ENCODE data around the gene ATP5MK.

The ATP5MK gene

DNA sequence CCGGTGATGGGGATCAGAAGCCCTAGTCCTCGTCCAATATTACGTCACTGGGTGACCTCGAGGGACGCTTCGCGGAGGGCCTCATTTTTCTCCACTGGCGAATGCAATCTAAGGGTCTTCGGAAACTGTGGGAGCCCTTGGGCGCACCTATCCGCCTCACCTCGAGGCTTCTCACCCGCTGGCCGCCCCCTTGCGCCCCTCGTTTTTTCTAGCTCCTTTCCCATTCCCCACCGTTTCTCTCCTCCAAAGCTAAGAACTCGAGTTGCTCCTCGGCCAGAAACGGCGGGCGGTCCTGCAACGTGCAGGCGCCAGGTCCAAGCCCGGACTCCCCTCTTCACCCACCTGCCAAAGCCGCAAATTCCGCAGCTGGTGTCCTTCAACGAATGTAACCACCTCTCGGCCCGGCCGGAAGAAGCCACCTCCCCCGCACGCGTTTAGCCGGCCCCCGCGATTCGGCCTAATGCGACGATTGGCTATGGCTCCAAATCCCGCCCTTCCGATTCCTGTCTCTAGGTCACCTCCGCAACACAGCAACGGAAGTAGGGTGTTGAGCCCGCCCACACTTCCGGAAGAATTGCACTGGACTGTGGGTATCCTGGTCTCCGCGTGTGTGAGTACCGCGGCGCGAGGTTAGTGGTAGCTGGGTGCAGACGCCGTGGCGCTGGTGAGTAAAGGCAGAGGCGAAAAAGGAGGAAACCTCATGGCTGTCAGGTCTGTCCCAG is at the start of gene ATP5MK, which contains the start of gene PDCD11 (continued):
- no peak for TF ChIP-seq ZNF624 (tag by site-specific recombination; IDR thresholded peaks at IDR 0.05)

DNA sequence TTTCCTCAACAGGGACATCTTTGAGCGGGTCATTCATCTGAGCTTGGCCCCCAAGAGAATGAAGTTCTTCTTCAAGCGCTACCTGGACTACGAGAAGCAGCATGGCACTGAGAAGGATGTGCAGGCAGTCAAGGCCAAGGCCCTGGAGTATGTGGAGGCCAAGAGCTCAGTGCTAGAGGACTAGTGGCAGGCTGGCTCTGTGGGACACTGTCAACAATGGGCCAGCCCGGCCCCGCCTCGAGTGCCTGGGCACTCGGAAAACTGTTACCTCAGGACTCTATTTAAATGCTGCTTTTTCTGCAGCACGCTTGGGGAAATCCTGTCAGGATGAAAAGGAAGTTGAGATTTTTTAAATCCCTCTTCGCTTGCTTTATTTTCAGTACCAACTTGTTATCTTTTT is 49.1 kb upstream of the ATP5MK start:
- TF ChIP-seq KLF7 (tag by site-specific recombination; IDR thresholded peaks at IDR 0.05; ENCODE audit: borderline replicate concordance): no peak
- ChIA-PET POLR2A (interaction anchor here (0.5 kb wide), 1 partner anchor 16 kb away, joined by 3 read pairs; no protein-coding TSS in a partner anchor), CTCF (interaction anchor here (0.7 kb wide), 1 partner anchor 29 kb away, joined by 3 read pairs; no protein-coding TSS in a partner anchor)
- Histone ChIP-seq H3K4me1 (ENCODE audit: control insufficient read depth, insufficient read depth, low read length) (no peaks in the 10 kb centered on the region), H3K36me3 (ENCODE audit: control insufficient read depth in 2 of 2, insufficient read depth in 1 of 2, low read length in 2 of 2) (peaks cover 16 to 92% of the 10 kb centered on the region in 2 experiments; a peak in 2 of 3 replicates), H3K4me3 (ENCODE audit: low read depth, low read length) (no peak overlapping the region), H3K27ac (ENCODE audit: extremely low read depth, low read depth, low read length) (no peak overlapping the region), H3K9me3 (ENCODE audit: control insufficient read depth, insufficient read depth, low read depth, low read length) (no peaks in the 10 kb centered on the region)

DNA sequence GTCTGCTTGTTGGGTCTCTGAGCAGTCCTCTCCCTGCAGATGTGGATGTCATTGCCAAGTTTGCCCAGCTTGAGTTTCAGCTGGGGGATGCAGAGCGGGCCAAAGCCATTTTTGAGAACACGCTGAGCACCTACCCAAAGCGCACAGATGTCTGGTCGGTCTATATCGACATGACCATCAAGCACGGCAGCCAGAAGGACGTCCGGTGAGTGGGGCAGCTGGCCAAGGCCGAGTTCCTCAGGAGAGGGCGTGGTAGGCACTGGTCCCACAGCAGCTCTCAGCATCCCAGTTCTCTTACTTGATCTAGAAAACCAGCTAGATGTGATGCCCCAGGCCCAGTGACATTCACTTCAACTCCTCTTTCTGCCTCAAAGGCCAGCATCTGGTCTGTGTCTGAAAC is 48.2 kb upstream of the ATP5MK start:
- H3K9me3 ChIP-seq (ENCODE audit: control insufficient read depth, insufficient read depth, low read depth, low read length): no peaks in the 10 kb centered on the region
- no peaks in the 10 kb centered on the region for H3K4me1 ChIP-seq (ENCODE audit: control insufficient read depth, insufficient read depth, low read length)
- ChIA-PET CTCF (no interaction called here), POLR2A (interaction anchor here (0.6 kb wide), 1 partner anchor 19 kb away, joined by 4 read pairs; no protein-coding TSS in a partner anchor)
- H3K36me3 ChIP-seq (ENCODE audit: control insufficient read depth in 2 of 2, insufficient read depth in 1 of 2, low read length in 2 of 2): peaks cover 19 to 92% of the 10 kb centered on the region in 2 experiments; a peak in 2 of 3 replicates
- H3K27ac ChIP-seq (ENCODE audit: extremely low read depth, low read depth, low read length): no peak overlapping the region
- TF ChIP-seq ZBTB7A (tag by site-specific recombination; IDR thresholded peaks at IDR 0.05; ENCODE audit: low read depth): no peak
- TF ChIP-seq ZNF37A (tag by site-specific recombination; IDR thresholded peaks at IDR 0.05): no peak
- no peak for TF ChIP-seq YY1 (tag by site-specific recombination; IDR thresholded peaks at IDR 0.05)
- no peak for TF ChIP-seq ZNF610 (tag by site-specific recombination; IDR thresholded peaks at IDR 0.05; ENCODE audit: borderline replicate concordance)
- no peak for TF ChIP-seq ZBTB48 (tag by site-specific recombination; IDR thresholded peaks at IDR 0.05)
- no peak for TF ChIP-seq OSR2 (tag by site-specific recombination; IDR thresholded peaks at IDR 0.05)
- TF ChIP-seq ZNF23 (tag by site-specific recombination; IDR thresholded peaks at IDR 0.05; ENCODE audit: borderline replicate concordance): no peak
- TF ChIP-seq, protein P1, sequence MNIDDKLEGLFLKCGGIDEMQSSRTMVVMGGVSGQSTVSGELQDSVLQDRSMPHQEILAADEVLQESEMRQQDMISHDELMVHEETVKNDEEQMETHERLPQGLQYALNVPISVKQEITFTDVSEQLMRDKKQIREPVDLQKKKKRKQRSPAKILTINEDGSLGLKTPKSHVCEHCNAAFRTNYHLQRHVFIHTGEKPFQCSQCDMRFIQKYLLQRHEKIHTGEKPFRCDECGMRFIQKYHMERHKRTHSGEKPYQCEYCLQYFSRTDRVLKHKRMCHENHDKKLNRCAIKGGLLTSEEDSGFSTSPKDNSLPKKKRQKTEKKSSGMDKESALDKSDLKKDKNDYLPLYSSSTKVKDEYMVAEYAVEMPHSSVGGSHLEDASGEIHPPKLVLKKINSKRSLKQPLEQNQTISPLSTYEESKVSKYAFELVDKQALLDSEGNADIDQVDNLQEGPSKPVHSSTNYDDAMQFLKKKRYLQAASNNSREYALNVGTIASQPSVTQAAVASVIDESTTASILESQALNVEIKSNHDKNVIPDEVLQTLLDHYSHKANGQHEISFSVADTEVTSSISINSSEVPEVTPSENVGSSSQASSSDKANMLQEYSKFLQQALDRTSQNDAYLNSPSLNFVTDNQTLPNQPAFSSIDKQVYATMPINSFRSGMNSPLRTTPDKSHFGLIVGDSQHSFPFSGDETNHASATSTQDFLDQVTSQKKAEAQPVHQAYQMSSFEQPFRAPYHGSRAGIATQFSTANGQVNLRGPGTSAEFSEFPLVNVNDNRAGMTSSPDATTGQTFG (tag by site-specific recombination; IDR thresholded peaks at IDR 0.05; ENCODE audit: borderline replicate concordance): no peak
- H3K4me3 ChIP-seq (ENCODE audit: low read depth, low read length): no peak overlapping the region

DNA sequence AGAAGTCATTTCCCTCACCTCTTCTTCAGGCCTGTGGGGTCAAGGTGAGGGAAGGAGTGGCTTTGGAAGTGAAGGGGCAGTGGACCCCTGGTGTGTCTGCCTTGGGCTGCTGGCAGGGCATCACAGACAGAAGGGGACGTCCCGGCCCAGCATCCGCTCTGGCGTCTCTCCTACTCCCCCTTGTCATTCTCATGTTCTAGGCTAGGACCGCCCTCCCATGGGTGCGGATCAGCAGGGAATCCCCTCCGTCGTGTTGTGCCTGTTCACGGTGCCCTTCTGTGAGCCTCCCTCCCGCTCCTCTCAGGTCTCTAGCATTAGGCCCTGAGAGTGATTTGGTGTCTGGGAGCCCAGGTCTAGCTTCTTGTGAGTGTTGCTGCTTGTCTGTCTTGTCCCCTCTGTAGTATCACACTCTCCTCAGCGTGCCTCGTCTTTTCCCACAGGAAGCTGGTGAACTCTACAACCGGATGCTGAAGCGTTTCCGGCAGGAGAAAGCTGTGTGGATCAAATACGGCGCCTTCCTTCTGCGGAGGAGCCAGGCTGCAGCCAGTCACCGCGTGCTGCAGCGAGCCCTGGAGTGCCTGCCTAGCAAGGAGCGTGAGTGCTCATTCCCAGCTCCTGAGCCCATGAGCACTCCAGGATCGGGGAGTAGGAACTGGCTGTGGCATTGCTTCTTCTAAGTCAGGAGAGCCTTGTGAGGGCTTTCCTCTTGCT is 47.4 kb upstream of the ATP5MK start:
- Histone ChIP-seq H3K36me3 (ENCODE audit: control insufficient read depth in 2 of 2, insufficient read depth in 1 of 2, low read length in 2 of 2) (peaks cover 22 to 90% of the 10 kb centered on the region in 2 experiments; a peak in 2 of 3 replicates), H3K4me3 (ENCODE audit: low read depth, low read length) (no peak overlapping the region), H3K4me1 (ENCODE audit: control insufficient read depth, insufficient read depth, low read length) (no peaks in the 10 kb centered on the region), H3K9me3 (ENCODE audit: control insufficient read depth, insufficient read depth, low read depth, low read length) (no peaks in the 10 kb centered on the region), H3K27ac (ENCODE audit: extremely low read depth, low read depth, low read length) (no peak overlapping the region)
- CTCF ChIA-PET: interaction anchor here (1.1 kb wide), 1 partner anchor 42 kb away, joined by 4 read pairs; no protein-coding TSS in a partner anchor
- POLR2A ChIA-PET: interaction anchor here (0.6 kb wide), 2 partner anchors 20 to 207 kb away, joined by 3 to 4 read pairs; no protein-coding TSS in a partner anchor
- TF ChIP-seq ZIC2 (tag by site-specific recombination; IDR thresholded peaks at IDR 0.05) (no peak), ZNF184 (tag by site-specific recombination; IDR thresholded peaks at IDR 0.05) (no peak), ZNF324 (tag by site-specific recombination; IDR thresholded peaks at IDR 0.05) (no peak), ZNF571 (tag by site-specific recombination; IDR thresholded peaks at IDR 0.05) (no peak)
- TF ChIP-seq, protein P2, sequence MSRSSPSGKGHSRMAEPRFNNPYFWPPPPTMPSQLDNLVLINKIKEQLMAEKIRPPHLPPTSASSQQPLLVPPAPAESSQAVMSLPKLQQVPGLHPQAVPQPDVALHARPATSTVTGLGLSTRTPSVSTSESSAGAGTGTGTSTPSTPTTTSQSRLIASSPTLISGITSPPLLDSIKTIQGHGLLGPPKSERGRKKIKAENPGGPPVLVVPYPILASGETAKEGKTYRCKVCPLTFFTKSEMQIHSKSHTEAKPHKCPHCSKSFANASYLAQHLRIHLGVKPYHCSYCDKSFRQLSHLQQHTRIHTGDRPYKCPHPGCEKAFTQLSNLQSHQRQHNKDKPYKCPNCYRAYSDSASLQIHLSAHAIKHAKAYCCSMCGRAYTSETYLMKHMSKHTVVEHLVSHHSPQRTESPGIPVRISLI (tag by site-specific recombination; IDR thresholded peaks at IDR 0.05): no peak
- TF ChIP-seq, protein P3, sequence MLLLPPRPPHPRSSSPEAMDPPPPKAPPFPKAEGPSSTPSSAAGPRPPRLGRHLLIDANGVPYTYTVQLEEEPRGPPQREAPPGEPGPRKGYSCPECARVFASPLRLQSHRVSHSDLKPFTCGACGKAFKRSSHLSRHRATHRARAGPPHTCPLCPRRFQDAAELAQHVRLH (tag by site-specific recombination; IDR thresholded peaks at IDR 0.05): no peak
- TF ChIP-seq, protein P4, sequence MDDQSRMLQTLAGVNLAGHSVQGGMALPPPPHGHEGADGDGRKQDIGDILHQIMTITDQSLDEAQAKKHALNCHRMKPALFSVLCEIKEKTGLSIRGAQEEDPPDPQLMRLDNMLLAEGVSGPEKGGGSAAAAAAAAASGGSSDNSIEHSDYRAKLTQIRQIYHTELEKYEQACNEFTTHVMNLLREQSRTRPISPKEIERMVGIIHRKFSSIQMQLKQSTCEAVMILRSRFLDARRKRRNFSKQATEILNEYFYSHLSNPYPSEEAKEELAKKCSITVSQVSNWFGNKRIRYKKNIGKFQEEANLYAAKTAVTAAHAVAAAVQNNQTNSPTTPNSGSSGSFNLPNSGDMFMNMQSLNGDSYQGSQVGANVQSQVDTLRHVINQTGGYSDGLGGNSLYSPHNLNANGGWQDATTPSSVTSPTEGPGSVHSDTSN (CRISPR knock-in tag; IDR thresholded peaks at IDR 0.05): no peak

Measured in HEK293 (cell line).